HCT116 (cell line): ENCODE data around the gene HNMT. TPM values are rescaled to one million over a fixed set of nuclear protein-coding genes. Genes with fewer than 3 reads are reported as not detected.
"Not testable (repeated sequence)": the region's sequence is repeated elsewhere in the genome, so short reads cannot be mapped to it uniquely, and the experiment has no call there.

Source experiments
- ATAC-seq: fragments of 200-7000 bp; cut with Tn5 transposase; 2 replicates; pipeline ENCODE4 v1.9.1; 2020; ENCODE audit warnings: mild to moderate bottlenecking, moderate library complexity
- Bru-seq: library from RNA; stranded (reverse); fragments of 400-500 nt; gene quantifications from one replicate; lab custom pipeline; 2021; lab: Mats Ljungman, UMichigan
- BruChase-seq, 2 experiments: library from RNA; stranded (reverse); fragments of 400-500 nt; gene quantifications; one replicate each; lab custom pipeline; 2021; lab: Mats Ljungman, UMichigan
- BruUV-seq: library from RNA; stranded (reverse); fragments of 400-500 nt; replicated peaks from 2 replicates; lab custom pipeline; 2021; lab: Mats Ljungman, UMichigan
- CTCF ChIA-PET: fragments of 300-600 bp; sonication (Branson Sonifier 250); formaldehyde crosslinking; loops from one replicate; lab custom pipeline; 2021; ENCODE audit warnings: antibody characterized with exemption; lab: Charles Lee
- POLR2A ChIA-PET: fragments of 300-600, 350-600 bp; sonication (Branson Sonifier 250); formaldehyde crosslinking; loops from one replicate; lab custom pipeline; 2021; ENCODE audit warnings: antibody characterized with exemption; lab: Charles Lee
- RAD21 ChIA-PET, 2 experiments: fragments of 300-600 bp; sonication (Branson Sonifier 250); formaldehyde crosslinking; loops; one replicate each; lab custom pipeline; 2023; ENCODE audit warnings: low total read pairs in 2 of 2; ENCODE audit not compliant: uncharacterized antibody in 2 of 2, unreplicated experiment in 2 of 2, low non-redundant PET in 1 of 2; lab: Charles Lee
- DNase-seq: peaks from one replicate; pipeline ENCODE4 v3.0.0-alpha.2; 2010; ENCODE audit warnings: low read depth, low spot score
- H2AFZ ChIP-seq: fragments of 200-600 bp; shearing (Covaris generic), sonication (generic); 2 replicates; pipeline ENCODE4 v1.6.1; 2017; ENCODE audit warnings: low read depth, mixed run types, mixed read lengths, antibody characterized with exemption, low read length; ENCODE audit not compliant: poor library complexity, severe bottlenecking
- H3K27ac ChIP-seq: 2 replicates; pipeline ENCODE4 v1.5.1; 2012; ENCODE audit warnings: low read depth, low read length
- H3K27me3 ChIP-seq: fragments of 200-600 bp; sonication (generic); 2 replicates; pipeline ENCODE4 v1.6.1; 2016; ENCODE audit warnings: mixed run types, low read length, mixed read lengths; ENCODE audit not compliant: insufficient read depth
- H3K36me3 ChIP-seq, 2 experiments: fragments of 200-500 bp in 1 of 2; fragments of 200-600 bp in 1 of 2; sonication (Bioruptor generic) in 1 of 2; sonication (generic) in 1 of 2; 2 replicates each; pipeline versions ENCODE4 v1.5.1 to v1.6.1; 2014 to 2016; ENCODE audit warnings: low read length in 2 of 2, inconsistent platforms in 1 of 2, mixed read lengths in 1 of 2, mixed run types in 1 of 2; ENCODE audit not compliant: insufficient read depth in 2 of 2, control insufficient read depth in 1 of 2
- H3K4me1 ChIP-seq, 2 experiments: fragments of 200-600 bp in 1 of 2; sonication (generic) in 1 of 2; 2 replicates each; pipeline versions ENCODE4 v1.5.1 to v1.6.1; 2012 to 2017; ENCODE audit warnings: low read length in 2 of 2, inconsistent platforms in 1 of 2, mild to moderate bottlenecking in 1 of 2, mixed read lengths in 1 of 2, mixed run types in 1 of 2, moderate library complexity in 1 of 2; ENCODE audit not compliant: insufficient read depth in 2 of 2, control insufficient read depth in 1 of 2
- H3K4me2 ChIP-seq: fragments of 200-600 bp; sonication (generic); 2 replicates; pipeline ENCODE4 v1.6.1; 2017; ENCODE audit warnings: mixed run types, low read length, mixed read lengths
- H3K4me3 ChIP-seq, 2 experiments: fragments of 200-600 bp in 1 of 2; sonication (generic) in 1 of 2; replicated peaks in 1 of 2; 2 replicates each; pipeline ENCODE4 v1.5.1; 2011 to 2016; ENCODE audit warnings: low read length in 2 of 2, control low read depth in 1 of 2, low read depth in 1 of 2, mild to moderate bottlenecking in 1 of 2, mixed read lengths in 1 of 2, mixed run types in 1 of 2
- H3K79me2 ChIP-seq: fragments of 200-600 bp; sonication (generic); 2 replicates; pipeline ENCODE4 v1.6.1; 2017; ENCODE audit warnings: mild to moderate bottlenecking, mixed run types, low read length, moderate library complexity, mixed read lengths; ENCODE audit not compliant: insufficient read depth
- H3K9ac ChIP-seq: fragments of 200-600 bp; sonication (generic); 2 replicates; pipeline ENCODE4 v1.6.1; 2016; ENCODE audit warnings: low read length, mixed read lengths
- H3K9me2 ChIP-seq: fragments of 200-600 bp; sonication (generic), shearing (Covaris generic); 2 replicates; pipeline ENCODE4 v1.6.1; 2017; ENCODE audit warnings: mixed run types, mild to moderate bottlenecking, moderate library complexity; ENCODE audit not compliant: insufficient read depth
- H3K9me3 ChIP-seq, 2 experiments: fragments of 200-500 bp in 1 of 2; fragments of 200-600 bp in 1 of 2; sonication (Bioruptor generic) in 1 of 2; sonication (generic) in 1 of 2; 2 replicates each; pipeline ENCODE4 v1.6.1; 2014 to 2017; ENCODE audit warnings: low read length in 2 of 2, mixed read lengths in 2 of 2, inconsistent platforms in 1 of 2, low read depth in 1 of 2, mild to moderate bottlenecking in 1 of 2, mixed run types in 1 of 2, moderate library complexity in 1 of 2; ENCODE audit not compliant: control insufficient read depth in 1 of 2, insufficient read depth in 1 of 2
- H4K20me1 ChIP-seq: fragments of 200-600 bp; sonication (generic), shearing (Covaris generic); 2 replicates; pipeline ENCODE4 v1.6.1; 2017; ENCODE audit warnings: mixed run types, mild to moderate bottlenecking, moderate library complexity; ENCODE audit not compliant: insufficient read depth
- ATF3 ChIP-seq: IDR thresholded peaks from 2 replicates; pipeline ENCODE4 v1.6.1; 2012
- EGR1 ChIP-seq: IDR thresholded peaks from 2 replicates; pipeline ENCODE4 v1.6.1; 2012; ENCODE audit warnings: low read depth
- EZH2 ChIP-seq: fragments of 200-600 bp; sonication (generic); IDR thresholded peaks from 2 replicates; pipeline ENCODE4 v1.6.1; 2017; ENCODE audit warnings: antibody characterized with exemption, mixed run types
- EZH2phosphoT487 ChIP-seq: fragments of 200-600 bp; IDR thresholded peaks from 2 replicates; pipeline ENCODE4 v1.6.1; 2018; ENCODE audit warnings: antibody characterized with exemption, borderline replicate concordance
- POLR2AphosphoS5 ChIP-seq: IDR thresholded peaks from 2 replicates; pipeline ENCODE4 v1.6.1; 2011; ENCODE audit warnings: mild to moderate bottlenecking, low read depth, low read length, moderate library complexity
- RAD21 ChIP-seq: IDR thresholded peaks from 2 replicates; pipeline ENCODE4 v1.6.1; 2012; ENCODE audit warnings: low read depth, mild to moderate bottlenecking
- SIN3A ChIP-seq: IDR thresholded peaks from 2 replicates; pipeline ENCODE4 v1.6.1; 2012; ENCODE audit warnings: low read depth
- ZNF274 ChIP-seq: fragments of 200-500 bp; sonication (Bioruptor generic); IDR thresholded peaks from 2 replicates; pipeline ENCODE4 v1.6.1; 2014; ENCODE audit warnings: mild to moderate bottlenecking, low read depth, low read length, inconsistent platforms
- intact Hi-C: fragments of 100-400 bp; cut with micrococcal nuclease; formaldehyde crosslinking; loops from 2 replicates; pipeline ENCODE4 v1.10.0; 2022
- long read RNA-seq: library from polyadenylated mRNA; unstranded; transcript quantifications from one replicate; pipeline ENCODE4 v2.0.0, GENCODE V29; 2021; ENCODE audit not compliant: unreplicated experiment
- polyA plus RNA-seq: library from polyadenylated mRNA; unstranded; fragments of >200 nt; gene quantifications from 2 replicates; pipeline ENCODE4 v1.2.1, GENCODE V29; 2012; ENCODE audit warnings: missing spikeins
- total RNA-seq: library from RNA; stranded (reverse); gene quantifications from one replicate; pipeline ENCODE4 v1.2.1, GENCODE V29; 2021; ENCODE audit not compliant: unreplicated experiment

HNMT gene
- total RNA-seq = not detected
- not detected in 2 replicates for polyA plus RNA-seq
- percentile 7 among the genes with signal in this experiment for Bru-seq, nascent RNA
- BruChase-seq, experiment 1, labeled RNA remaining after a 6-hour chase = percentile 4 among the genes with signal in this experiment
- percentile 2 among the genes with signal in this experiment for BruChase-seq, experiment 2, labeled RNA remaining after a 2-hour chase
- long read RNA-seq = 0 reads

- no peaks in the 10 kb centered on the region for H3K9me3 ChIP-seq
- ATAC-seq = no peak
- DNase-seq = no peak
- TF ChIP-seq POLR2AphosphoS5 = no peak
- TF ChIP-seq EGR1 = no peak
- TF ChIP-seq EZH2phosphoT487 = no peak
- no peak for TF ChIP-seq SIN3A
- TF ChIP-seq RAD21 = no peak
- TF ChIP-seq, all 23 proteins: peak for 0
- Histone ChIP-seq H3K9me2 (no peaks in the 10 kb centered on the region), H3K27me3 (no peaks in the 10 kb centered on the region), H2AFZ (no peak within 1 kb of the TSS), H3K9ac (no peak within 1 kb of the TSS), H3K4me2 (no peak within 1 kb of the TSS), H3K4me3 (no peak within 1 kb of the TSS), H4K20me1 (no peaks in the 10 kb centered on the region), H3K36me3 (no peaks in the 10 kb centered on the region), H3K4me1 (peaks cover 0 to 5% of the 10 kb centered on the region in 2 experiments; a peak in 2 of 4 replicates), H3K27ac (no peak within 1 kb of the TSS), H3K79me2 (no peaks in the 10 kb centered on the region)
- POLR2A ChIA-PET = no interaction called here
- CTCF ChIA-PET = interaction anchor here (0.6 kb wide), 1 partner anchor 921 kb away, joined by 3 read pairs; no protein-coding TSS in a partner anchor
- BruUV-seq = no TSS peak
- RAD21 ChIA-PET = no interaction called here
- intact Hi-C loops = no loop called here
These were observed at the start of gene HNMT for GRCh38 chr2:137964066-137964858. Gene HNMT, plus strand, starts transcription at chr2:137964473. Its CDS starts 19 bp downstream, at chr2:137964492.

GRCh38 chr2:137921105-137921880, 43.0 kb upstream of the HNMT start:
- intact Hi-C loops = no loop called here
- H3K4me2 ChIP-seq = no peak overlapping the region
- H3K79me2 ChIP-seq = no peaks in the 10 kb centered on the region
- ChIA-PET RAD21 (no interaction called here), CTCF (no interaction called here), POLR2A (no interaction called here)
- no peaks in the 10 kb centered on the region for H3K27me3 ChIP-seq
- H3K36me3 ChIP-seq = no peaks in the 10 kb centered on the region
- H4K20me1 ChIP-seq = no peaks in the 10 kb centered on the region
- no TSS peak for BruUV-seq
- no peaks in the 10 kb centered on the region for H3K9me3 ChIP-seq
- TF ChIP-seq SIN3A (no peak), ATF3 (no peak), EZH2 (no peak), ZNF274 (no peak)
- H2AFZ ChIP-seq = no peak overlapping the region
- no peaks in the 10 kb centered on the region for H3K4me1 ChIP-seq
- no peak overlapping the region for H3K27ac ChIP-seq
- DNase-seq = no peak
- no peaks in the 10 kb centered on the region for H3K9me2 ChIP-seq
- H3K9ac ChIP-seq = no peak overlapping the region
- no peak overlapping the region for H3K4me3 ChIP-seq
- no peak for ATAC-seq

DNA sequence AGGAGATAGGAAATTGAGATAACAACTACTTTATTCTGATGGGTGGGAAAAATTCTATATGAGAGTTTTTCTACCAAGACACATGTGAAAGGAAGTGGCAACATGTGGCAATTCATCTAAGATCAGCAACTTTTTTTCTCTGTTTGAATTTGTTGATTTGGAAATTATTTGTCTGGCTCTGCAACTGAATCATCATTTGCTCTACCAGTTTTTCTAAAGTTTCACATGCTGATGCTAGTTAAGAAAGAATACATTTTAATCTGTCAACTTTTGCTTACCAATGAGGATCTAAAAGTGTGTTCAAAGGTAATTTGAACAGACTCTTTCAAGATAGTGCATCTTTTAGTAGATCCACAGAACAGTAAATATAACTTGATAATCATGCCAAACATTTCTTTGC, 42.1 kb upstream of the HNMT start:
- H3K4me3 ChIP-seq, H3K27me3 ChIP-seq, intact Hi-C loops, H3K79me2 ChIP-seq, DNase-seq, H3K9me3 ChIP-seq, RAD21 ChIA-PET, H3K4me1 ChIP-seq, BruUV-seq, H3K4me2 ChIP-seq, H4K20me1 ChIP-seq, H2AFZ ChIP-seq, CTCF ChIA-PET, H3K36me3 ChIP-seq, H3K9me2 ChIP-seq, H3K9ac ChIP-seq, POLR2A ChIA-PET, ATAC-seq, H3K27ac ChIP-seq: not testable (repeated sequence)
